Prostate gland (tissue), 2 donors: ENCODE measurements around the gene SDC3. TPM values are rescaled to one million over a fixed set of nuclear protein-coding genes. Genes with fewer than 3 reads are reported as not detected.
"Not testable (repeated sequence)": the region's sequence is repeated elsewhere in the genome, so short reads cannot be mapped to it uniquely, and the experiment has no call there.

Source experiments
- DNase-seq: peaks from one replicate; pipeline ENCODE4 v3.0.0-alpha.2; 2019; ENCODE audit warnings: low spot score
- H3K27ac ChIP-seq, 2 donors: fragments of 200-600 bp; sonication (generic); 2 replicates each; pipeline ENCODE4 v1.5.1; 2017 to 2019
- H3K27me3 ChIP-seq: fragments of 200-600 bp; sonication (generic); replicated peaks from 2 replicates; pipeline ENCODE4 v1.5.1; 2019; ENCODE audit not compliant: insufficient read depth
- H3K36me3 ChIP-seq, 2 donors: fragments of 200-600 bp; sonication (generic); 1 replicate in 1 of 2; 2 replicates in 1 of 2; pipeline versions ENCODE4 v1.5.1 to v1.8.1; 2017 to 2019
- H3K4me1 ChIP-seq: fragments of 200-600 bp; sonication (generic); replicated peaks from 2 replicates; pipeline ENCODE4 v1.5.1; 2019
- H3K4me3 ChIP-seq, 2 donors: fragments of 200-600 bp; sonication (generic); 2 replicates each; pipeline ENCODE4 v1.5.1; 2017 to 2019
- H3K9me3 ChIP-seq: fragments of 200-600 bp; sonication (generic); 2 replicates; pipeline ENCODE4 v1.5.1; 2017
- CTCF ChIP-seq, 4 experiments: fragments of 200-600 bp in 2 of 4; fragments of 450-650 bp in 2 of 4; sonication (generic) in 2 of 4; IDR thresholded peaks; 1 replicate in 3 of 4; 2 replicates in 1 of 4; pipeline ENCODE4 v1.5.1; 2016 to 2019; ENCODE audit warnings: antibody characterized with exemption in 4 of 4, mild to moderate bottlenecking in 2 of 4, moderate library complexity in 2 of 4
- POLR2A ChIP-seq: fragments of 450-650 bp; IDR thresholded peaks from one replicate; pipeline ENCODE4 v1.6.1; 2016; ENCODE audit warnings: antibody characterized with exemption, mild to moderate bottlenecking
- POLR2AphosphoS5 ChIP-seq: sonication (generic); formaldehyde crosslinking; IDR thresholded peaks from one replicate; pipeline ENCODE4 v1.6.1; 2017; ENCODE audit warnings: antibody characterized with exemption
- WGBS: methylation state at CpG from one replicate; pipeline ENCODE4 v1.1.5; 2018; 5-methylcytosine and 5-hydroxymethylcytosine counted together
- intact Hi-C: fragments of 100-400 bp; cut with DNase I; formaldehyde crosslinking; loops from one replicate; pipeline ENCODE4 v1.14.2; 2022
- total RNA-seq, 2 donors: library from RNA; depleted of rRNA; stranded (reverse); fragments of >200 nt; gene quantifications; one replicate each; pipeline ENCODE4 v1.1.0, GENCODE V29; 2016

SDC3 gene
- total RNA-seq, 2 donors from 2014 or later, result 25.5 to 39.6 TPM

DNA sequence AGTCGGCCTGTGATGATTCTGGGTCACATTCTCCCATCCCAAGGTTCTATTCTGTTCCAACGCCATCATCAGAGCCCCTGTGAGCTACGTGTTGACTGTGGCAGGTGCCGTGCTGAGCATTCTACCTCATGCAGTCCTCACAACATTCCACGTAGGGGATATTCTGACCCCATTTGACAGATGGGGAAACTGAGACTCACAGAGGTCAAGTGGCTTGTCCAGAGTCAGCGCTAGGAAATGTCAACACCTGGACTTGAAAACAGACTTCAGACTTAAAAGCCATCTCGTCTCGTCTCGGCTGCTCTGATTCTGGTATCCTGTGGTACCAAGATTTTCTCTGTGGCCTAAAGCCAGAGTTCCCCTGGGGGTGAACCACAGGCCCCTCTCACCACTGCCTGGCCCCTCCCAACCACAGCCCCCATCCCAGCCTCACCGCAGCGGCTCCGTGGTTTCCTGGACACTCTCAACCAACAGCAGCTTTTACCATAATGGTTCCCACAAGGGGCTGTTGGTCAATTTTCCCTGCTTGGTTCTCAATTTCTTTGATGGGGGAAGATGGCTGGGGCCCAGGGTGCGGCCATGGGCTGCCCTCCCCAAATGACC, 39.6 kb downstream of the SDC3 start:
- no peak for DNase-seq
- intact Hi-C loops, result no loop called here
- Histone ChIP-seq H3K9me3 (no peaks in the 10 kb centered on the region), H3K36me3 (no peaks in the 10 kb centered on the region), H3K27ac (no peak overlapping the region), H3K27me3 (no peaks in the 10 kb centered on the region), H3K4me3 (no peak overlapping the region), H3K4me1 (no peaks in the 10 kb centered on the region)
- WGBS, result 91% methylated on average over 13 of the region's 13 CpGs
- TF ChIP-seq CTCF (IDR thresholded peaks at IDR 0.05), result no peak
- no peak for TF ChIP-seq POLR2A
- TF ChIP-seq POLR2AphosphoS5, result no peak

GRCh38 chr1:30868057-30868456, 40.5 kb downstream of the SDC3 start:
- H3K27me3 ChIP-seq, H3K27ac ChIP-seq, H3K36me3 ChIP-seq, H3K9me3 ChIP-seq, H3K4me3 ChIP-seq, H3K4me1 ChIP-seq, intact Hi-C loops, DNase-seq: not testable (repeated sequence)
- WGBS, result 96% methylated on average over 4 of the region's 4 CpGs

GRCh38 chr1:30867537-30867936, 41.0 kb downstream of the SDC3 start:
- Histone ChIP-seq H3K4me1 (no peaks in the 10 kb centered on the region), H3K27ac (no peak overlapping the region), H3K4me3 (no peak overlapping the region), H3K27me3 (no peaks in the 10 kb centered on the region), H3K9me3 (no peaks in the 10 kb centered on the region), H3K36me3 (no peaks in the 10 kb centered on the region)
- TF ChIP-seq POLR2A, result no peak
- TF ChIP-seq CTCF (IDR thresholded peaks at IDR 0.05), result no peak
- 91% methylated on average over 4 of the region's 4 CpGs for WGBS
- intact Hi-C loops, result no loop called here
- DNase-seq, result no peak

DNA sequence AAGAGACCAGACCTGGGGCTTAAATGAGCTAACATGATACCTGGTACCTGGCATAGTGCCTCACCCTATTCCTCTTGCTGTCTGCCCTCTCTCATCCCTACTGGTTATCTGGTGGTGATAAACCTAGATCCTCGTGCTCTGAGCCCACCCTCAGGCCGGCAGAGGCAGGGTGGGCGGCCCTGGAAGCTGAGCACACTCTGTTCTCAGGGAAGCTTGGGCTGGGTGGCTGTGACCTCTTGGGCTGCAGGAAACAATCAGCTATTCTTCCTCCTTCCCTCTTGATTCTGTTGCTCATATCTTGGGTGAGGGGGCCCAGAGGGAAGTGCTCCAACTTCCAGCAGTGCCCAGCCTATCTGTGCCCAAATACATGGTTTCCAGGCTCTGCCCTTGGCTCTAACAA, 42.0 kb downstream of the SDC3 start:
- TF ChIP-seq POLR2AphosphoS5 (no peak), POLR2A (no peak), CTCF (IDR thresholded peaks at IDR 0.05) (no peak)
- 48% methylated on average over 3 of the region's 3 CpGs for WGBS
- no peak overlapping the region for H3K27ac ChIP-seq
- H3K4me1 ChIP-seq, result no peaks in the 10 kb centered on the region
- DNase-seq, result no peak
- intact Hi-C loops, result no loop called here
- no peaks in the 10 kb centered on the region for H3K27me3 ChIP-seq
- no peaks in the 10 kb centered on the region for H3K9me3 ChIP-seq
- no peak overlapping the region for H3K4me3 ChIP-seq
- no peaks in the 10 kb centered on the region for H3K36me3 ChIP-seq

DNA sequence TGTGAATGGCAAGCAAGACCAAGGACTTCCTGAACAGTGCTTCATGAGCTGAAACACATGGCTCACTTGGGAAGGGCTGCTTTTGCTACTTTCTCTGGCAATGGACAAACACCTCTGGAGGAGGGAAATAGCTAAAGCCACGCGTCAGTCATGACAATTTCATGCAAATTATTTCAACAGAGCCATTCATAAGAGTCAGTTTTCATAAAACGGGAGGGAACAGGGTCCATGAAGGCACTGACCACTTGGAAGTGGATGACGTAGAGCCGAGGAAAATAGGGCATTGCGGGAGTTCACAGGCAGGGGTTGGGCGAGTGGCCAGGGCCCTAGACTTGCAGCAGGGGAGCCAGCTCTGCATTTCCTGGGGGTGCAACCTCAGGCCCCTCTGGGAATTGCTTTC, 43.9 kb downstream of the SDC3 start:
- DNase-seq, result no peak
- no peaks in the 10 kb centered on the region for H3K4me1 ChIP-seq

More for the DNA sequence above, 43.9 kb downstream of the SDC3 start:
- H3K9me3 ChIP-seq, result no peaks in the 10 kb centered on the region
- no peak overlapping the region for H3K4me3 ChIP-seq
- H3K27ac ChIP-seq, result no peak overlapping the region
- no peaks in the 10 kb centered on the region for H3K27me3 ChIP-seq
- WGBS, result 65% methylated on average over 7 of the region's 7 CpGs
- TF ChIP-seq POLR2AphosphoS5, result no peak
- no peak for TF ChIP-seq POLR2A
- no peak for TF ChIP-seq CTCF (IDR thresholded peaks at IDR 0.05)
- intact Hi-C loops, result no loop called here
- H3K36me3 ChIP-seq, result no peaks in the 10 kb centered on the region
